Ascending aorta (tissue), 2 donors: ENCODE measurements around the gene MEAK7. TPM values are rescaled to one million over a fixed set of nuclear protein-coding genes. Genes with fewer than 3 reads are reported as not detected.

Experiments used
- DNase-seq, 2 donors: peaks; one replicate each; pipeline ENCODE4 v3.0.0-alpha.2; 2019; ENCODE audit warnings: low spot score in 2 of 2
- H3K27ac ChIP-seq, 2 donors: fragments of 200-600 bp; sonication (generic); one replicate each; pipeline ENCODE4 v1.5.1; 2016 to 2017; ENCODE audit warnings: mild to moderate bottlenecking in 1 of 2
- H3K27me3 ChIP-seq: fragments of 200-600 bp; sonication (generic); one replicate; pipeline ENCODE4 v1.5.1; 2017
- H3K36me3 ChIP-seq, 2 donors: fragments of 200-600 bp; sonication (generic); one replicate each; pipeline ENCODE4 v1.5.1; 2016
- H3K4me1 ChIP-seq, 2 donors: fragments of 200-600 bp; sonication (generic); one replicate each; pipeline ENCODE4 v1.5.1; 2016 to 2017; ENCODE audit warnings: mild to moderate bottlenecking in 1 of 2
- H3K4me3 ChIP-seq, 2 donors: fragments of 200-600 bp; sonication (generic); one replicate each; pipeline ENCODE4 v1.5.1; 2016 to 2017; ENCODE audit warnings: mild to moderate bottlenecking in 1 of 2
- H3K9me3 ChIP-seq, 2 donors: fragments of 200-600 bp; sonication (generic); one replicate each; pipeline ENCODE4 v1.5.1; 2016
- CTCF ChIP-seq, 3 experiments: fragments of 200-600 bp in 2 of 3; fragments of 450-650 bp in 1 of 3; sonication (generic) in 2 of 3; IDR thresholded peaks; one replicate each; pipeline ENCODE4 v1.5.1; 2016 to 2019; ENCODE audit warnings: antibody characterized with exemption in 3 of 3, mild to moderate bottlenecking in 1 of 3, moderate library complexity in 1 of 3
- intact Hi-C: fragments of 100-400 bp; cut with DNase I; formaldehyde crosslinking; loops from one replicate; pipeline ENCODE4 v1.15.1; 2023
- total RNA-seq: library from RNA; depleted of rRNA; stranded (reverse); fragments of >200 nt; gene quantifications from one replicate; pipeline ENCODE4 v1.1.0, GENCODE V29; 2016

The MEAK7 gene
- total RNA-seq, 1 donor from 2014 or later: 5.4 TPM

DNA sequence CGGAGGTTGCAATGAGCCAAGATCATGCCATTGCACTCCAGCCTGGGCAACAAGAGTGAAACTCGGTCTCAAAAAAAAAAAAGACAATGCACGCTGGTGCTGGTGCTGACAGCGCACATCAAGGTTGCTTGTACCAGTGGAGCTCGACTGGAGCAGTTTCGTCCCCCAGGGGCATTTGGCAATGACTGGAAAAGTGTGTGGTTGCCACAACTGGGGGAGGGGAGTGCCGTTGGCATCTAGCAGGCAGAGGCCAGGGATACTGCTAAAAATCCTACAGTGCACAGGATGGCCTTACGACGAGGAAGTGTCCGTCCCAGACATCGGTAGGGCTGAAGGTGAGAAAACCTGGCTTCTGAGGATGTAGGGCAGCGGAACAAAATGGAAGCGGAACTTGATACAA is 2.4 kb downstream of the MEAK7 start:
- no peaks in the 10 kb centered on the region for H3K27me3 ChIP-seq
- intact Hi-C loops: loop anchor here (10.0 kb wide), 1 partner anchor 387 kb away; the partner anchor contains the start of gene MBTPS1
- no peak overlapping the region for H3K27ac ChIP-seq
- TF ChIP-seq CTCF (IDR thresholded peaks at IDR 0.05): no peak
- no peak overlapping the region for H3K4me3 ChIP-seq
- H3K4me1 ChIP-seq: peaks cover 0 to 7% of the 10 kb centered on the region in 2 donors
- peaks cover 8 to 23% of the 10 kb centered on the region in 2 donors for H3K36me3 ChIP-seq
- no peaks in the 10 kb centered on the region for H3K9me3 ChIP-seq
- no peak for DNase-seq

DNA sequence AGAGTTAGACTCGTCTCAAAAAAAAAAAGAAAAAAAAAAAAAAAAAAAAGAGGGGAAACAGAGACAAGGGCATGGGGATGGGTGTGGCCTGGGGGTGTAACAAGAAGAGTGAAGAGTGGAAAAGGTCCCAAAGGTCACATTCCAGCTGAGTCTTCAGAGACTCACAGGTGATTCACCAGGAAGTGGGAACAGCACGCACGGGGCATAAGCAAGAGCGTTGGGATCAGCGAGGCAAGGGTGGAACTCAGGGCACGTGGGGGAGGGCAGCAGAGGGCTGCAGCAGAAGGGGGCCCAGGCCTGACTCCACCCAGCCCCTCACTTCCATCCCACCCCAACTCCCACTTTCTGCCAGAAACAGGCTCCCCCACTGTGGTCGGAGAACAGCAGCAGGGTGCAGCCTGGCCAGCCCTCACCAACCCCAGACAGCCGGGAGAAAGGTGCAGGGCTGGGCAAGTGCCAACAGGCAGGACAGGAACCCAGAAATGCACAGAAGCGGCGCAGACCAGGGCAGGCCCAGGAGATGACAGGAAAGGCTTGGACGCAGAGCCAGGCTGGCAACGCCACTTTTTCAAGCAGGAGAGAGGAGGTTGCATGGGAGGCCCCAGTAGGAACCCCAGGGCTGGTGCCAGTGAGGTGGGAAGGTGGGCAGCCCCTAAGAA is 3.3 kb downstream of the MEAK7 start:
- Histone ChIP-seq H3K9me3 (no peaks in the 10 kb centered on the region), H3K27me3 (no peaks in the 10 kb centered on the region), H3K27ac (no peak overlapping the region), H3K4me3 (no peak overlapping the region), H3K4me1 (peaks cover 0 to 7% of the 10 kb centered on the region in 2 donors), H3K36me3 (peaks cover 15 to 31% of the 10 kb centered on the region in 2 donors)
- TF ChIP-seq CTCF (IDR thresholded peaks at IDR 0.05): no peak
- no peak for DNase-seq
- intact Hi-C loops: loop anchor here (10.0 kb wide), 1 partner anchor 386 kb away; the partner anchor contains the start of gene MBTPS1

- no peak for TF ChIP-seq CTCF (IDR thresholded peaks at IDR 0.05)
- Histone ChIP-seq H3K4me1 (peaks cover 0 to 7% of the 10 kb centered on the region in 2 donors), H3K27me3 (no peaks in the 10 kb centered on the region), H3K4me3 (no peak overlapping the region), H3K9me3 (no peaks in the 10 kb centered on the region), H3K36me3 (peaks cover 18 to 37% of the 10 kb centered on the region in 2 donors), H3K27ac (no peak overlapping the region)
- DNase-seq: no peak
- intact Hi-C loops: loop anchor here (10.0 kb wide), 1 partner anchor 386 kb away; the partner anchor contains the start of gene MBTPS1
Observed at GRCh38 chr16:84500531-84500930, 3.9 kb downstream of the MEAK7 start.

- Histone ChIP-seq H3K27me3 (no peaks in the 10 kb centered on the region), H3K27ac (no peak overlapping the region), H3K4me3 (no peak overlapping the region), H3K9me3 (no peaks in the 10 kb centered on the region), H3K4me1 (peaks cover 0 to 7% of the 10 kb centered on the region in 2 donors), H3K36me3 (peaks cover 26 to 46% of the 10 kb centered on the region in 2 donors)
- TF ChIP-seq CTCF (IDR thresholded peaks at IDR 0.05): no peak
- intact Hi-C loops: loop anchor here (10.0 kb wide), 1 partner anchor 385 kb away; the partner anchor contains the start of gene MBTPS1
- no peak for DNase-seq
Observed at GRCh38 chr16:84499638-84500037, 4.8 kb downstream of the MEAK7 start.

- no peak for DNase-seq
- TF ChIP-seq CTCF (IDR thresholded peaks at IDR 0.05): no peak
- peaks cover 31 to 51% of the 10 kb centered on the region in 2 donors for H3K36me3 ChIP-seq
Observed at GRCh38 chr16:84498859-84499620, 5.4 kb downstream of the MEAK7 start.

More at GRCh38 chr16:84498859-84499620, 5.4 kb downstream of the MEAK7 start:
- no peak overlapping the region for H3K4me3 ChIP-seq
- H3K4me1 ChIP-seq: peaks cover 0 to 7% of the 10 kb centered on the region in 2 donors
- H3K9me3 ChIP-seq: no peaks in the 10 kb centered on the region
- H3K27ac ChIP-seq: no peak overlapping the region
- H3K27me3 ChIP-seq: no peaks in the 10 kb centered on the region
- intact Hi-C loops: no loop called here
